A549 (cell line): ENCODE measurements around the gene PRUNE2.

ENCODE experiments used
- CTCF ChIP-seq: fragments of >200 bp; sonication (Bioruptor Twin); formaldehyde crosslinking; IDR thresholded peaks from 3 replicates; pipeline ENCODE4 v1.5.1; 2016
- HDAC2 ChIP-seq: fragments of 200-600 bp; sonication (generic); IDR thresholded peaks from 2 replicates; pipeline ENCODE4 v1.6.1; 2016
- HOXB5 ChIP-seq: fragments of 250-450 bp; sonication (Bioruptor Pico); IDR thresholded peaks from 2 replicates; pipeline ENCODE4 v1.5.0; 2020; ENCODE audit warnings: mild to moderate bottlenecking, moderate library complexity
- JUN ChIP-seq, 2 experiments: fragments of >200 bp; sonication (Bioruptor Twin); formaldehyde crosslinking; IDR thresholded peaks; 2 replicates in 1 of 2; 3 replicates in 1 of 2; pipeline ENCODE4 v1.6.1; 2016 to 2017
- NPAS2 ChIP-seq: fragments of 250-450 bp; sonication (Bioruptor Pico); IDR thresholded peaks from 2 replicates; pipeline ENCODE4 v1.8.0; 2022; ENCODE audit warnings: mild to moderate bottlenecking, moderate library complexity, borderline replicate concordance
- RAD21 ChIP-seq, 2 experiments: fragments of >200 bp in 1 of 2; sonication (Bioruptor Twin) in 1 of 2; formaldehyde crosslinking in 1 of 2; IDR thresholded peaks in 1 of 2; conservative IDR thresholded peaks in 1 of 2; 2 replicates in 1 of 2; 3 replicates in 1 of 2; pipeline ENCODE4 v1.6.1; 2012 to 2018; ENCODE audit warnings: inconsistent platforms in 1 of 2
- RNF2 ChIP-seq: fragments of 200-600 bp; sonication (generic); IDR thresholded peaks from 2 replicates; pipeline ENCODE4 v1.6.1; 2016; ENCODE audit warnings: low read depth, mild to moderate bottlenecking, antibody characterized with exemption, moderate library complexity, borderline replicate concordance
- TF ChIP-seq, protein P1 (sequence below): IDR thresholded peaks from 2 replicates; pipeline ENCODE4 v1.6.1; 2012

GRCh38 chr9:76664120-76664519 lies 241.8 kb downstream of the PRUNE2 start:
- TF ChIP-seq CTCF = no peak
- no peak for TF ChIP-seq HOXB5
- TF ChIP-seq JUN (IDR thresholded peaks at IDR 0.05) = no peak
- no peak for TF ChIP-seq HDAC2
- no peak for TF ChIP-seq RNF2
- TF ChIP-seq NPAS2 (CRISPR knock-in tag) = no peak
- no peak for TF ChIP-seq RAD21 (conservative IDR thresholded peaks at IDR 0.05 in 1 of 2, IDR thresholded peaks at IDR 0.05 in 1 of 2)
- TF ChIP-seq, protein P1, sequence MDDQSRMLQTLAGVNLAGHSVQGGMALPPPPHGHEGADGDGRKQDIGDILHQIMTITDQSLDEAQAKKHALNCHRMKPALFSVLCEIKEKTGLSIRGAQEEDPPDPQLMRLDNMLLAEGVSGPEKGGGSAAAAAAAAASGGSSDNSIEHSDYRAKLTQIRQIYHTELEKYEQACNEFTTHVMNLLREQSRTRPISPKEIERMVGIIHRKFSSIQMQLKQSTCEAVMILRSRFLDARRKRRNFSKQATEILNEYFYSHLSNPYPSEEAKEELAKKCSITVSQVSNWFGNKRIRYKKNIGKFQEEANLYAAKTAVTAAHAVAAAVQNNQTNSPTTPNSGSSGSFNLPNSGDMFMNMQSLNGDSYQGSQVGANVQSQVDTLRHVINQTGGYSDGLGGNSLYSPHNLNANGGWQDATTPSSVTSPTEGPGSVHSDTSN = no peak
